Coronary artery (tissue), 2 donors: ENCODE measurements around the gene NUDT7.

Experiments used
- DNase-seq: peaks from one replicate; pipeline ENCODE4 v3.0.0-alpha.2; 2017; ENCODE audit warnings: low spot score
- H3K27ac ChIP-seq, 2 donors: fragments of 200-600 bp; sonication (generic); one replicate each; pipeline ENCODE4 v1.5.1; 2016 to 2019
- H3K4me3 ChIP-seq: fragments of 200-600 bp; sonication (generic); 2 replicates; pipeline ENCODE4 v1.5.1; 2016; ENCODE audit warnings: mild to moderate bottlenecking, moderate library complexity
- CTCF ChIP-seq: fragments of 200-600 bp; sonication (generic); IDR thresholded peaks from one replicate; pipeline ENCODE4 v1.5.1; 2019; ENCODE audit warnings: antibody characterized with exemption

NUDT7 gene

GRCh38 chr16:77721752-77722308 is 484 bp upstream of the NUDT7 start:
- Histone ChIP-seq H3K4me3 (peak overlapping the region; percentile 79), H3K27ac (no peak overlapping the region)
- no peak for TF ChIP-seq CTCF
- DNase-seq, result no peak

- TF ChIP-seq CTCF, result no peak
- no peak for DNase-seq
- Histone ChIP-seq H3K27ac (peak overlapping the region; percentile 71 to 94), H3K4me3 (peak overlapping the region; percentile 79)
Measured at GRCh38 chr16:77723108-77723514, 797 bp downstream of the NUDT7 start.

GRCh38 chr16:77724174-77724573 is 1.9 kb downstream of the NUDT7 start:
- no peak overlapping the region for H3K27ac ChIP-seq
- DNase-seq, result no peak
- no peak overlapping the region for H3K4me3 ChIP-seq
- no peak for TF ChIP-seq CTCF

- Histone ChIP-seq H3K27ac (no peak overlapping the region), H3K4me3 (no peak overlapping the region)
- DNase-seq, result no peak
- no peak for TF ChIP-seq CTCF
Measured at GRCh38 chr16:77729951-77730350, 7.6 kb downstream of the NUDT7 start.

GRCh38 chr16:77732241-77732946 is 10.1 kb downstream of the NUDT7 start:
- TF ChIP-seq CTCF, result no peak
- H3K27ac ChIP-seq, result no peak overlapping the region
- no peak overlapping the region for H3K4me3 ChIP-seq
- DNase-seq, result no peak

- no peak for TF ChIP-seq CTCF
- DNase-seq, result no peak
- H3K27ac ChIP-seq, result no peak overlapping the region
- H3K4me3 ChIP-seq, result no peak overlapping the region
Measured at GRCh38 chr16:77736879-77737278, 14.6 kb downstream of the NUDT7 start.
